Thymus (tissue), 11 donors: ENCODE results near the gene SLC15A5. TPM values are rescaled to one million over a fixed set of nuclear protein-coding genes. Genes with fewer than 3 reads are reported as not detected.

ENCODE experiments used
- DNase-seq, 9 donors: peaks; one replicate each; pipeline ENCODE4 v3.0.0-alpha.2; 2013; ENCODE audit warnings: low spot score in 9 of 9, low read depth in 6 of 9, missing footprints in 1 of 9
- H3K27ac ChIP-seq, 2 donors: one replicate each; pipeline ENCODE4 v1.5.1; 2013; ENCODE audit warnings: control low read depth in 1 of 2, low read depth in 1 of 2, low read length in 1 of 2, mild to moderate bottlenecking in 1 of 2, moderate library complexity in 1 of 2
- H3K27me3 ChIP-seq, 2 donors: one replicate each; pipeline ENCODE4 v1.5.1; 2013; ENCODE audit warnings: low read length in 1 of 2; ENCODE audit not compliant: control insufficient read depth in 2 of 2, insufficient read depth in 1 of 2
- H3K36me3 ChIP-seq, 2 donors: one replicate each; pipeline ENCODE4 v1.5.1; 2013; ENCODE audit warnings: low read length in 1 of 2, mild to moderate bottlenecking in 1 of 2, moderate library complexity in 1 of 2; ENCODE audit not compliant: control insufficient read depth in 2 of 2, insufficient read depth in 2 of 2
- H3K4me1 ChIP-seq, 2 donors: one replicate each; pipeline ENCODE4 v1.5.1; 2013; ENCODE audit warnings: low read length in 2 of 2; ENCODE audit not compliant: control insufficient read depth in 2 of 2, insufficient read depth in 2 of 2
- H3K4me3 ChIP-seq, 2 donors: one replicate each; pipeline ENCODE4 v1.5.1; 2013; ENCODE audit warnings: low read length in 2 of 2, control low read depth in 1 of 2, mild to moderate bottlenecking in 1 of 2
- H3K9me3 ChIP-seq, 2 donors: one replicate each; pipeline ENCODE4 v1.5.1; 2013; ENCODE audit warnings: low read length in 1 of 2, mild to moderate bottlenecking in 1 of 2; ENCODE audit not compliant: control insufficient read depth in 2 of 2, insufficient read depth in 1 of 2
- WGBS: extraction: QIAGEN DNeasy Blood & Tissue Kit; methylation state at CpG from one replicate; pipeline ENCODE4 v1.1.7; 2013; 5-methylcytosine and 5-hydroxymethylcytosine counted together
- polyA plus RNA-seq: library from polyadenylated mRNA; stranded (reverse); fragments of 200-250 nt; gene quantifications from one replicate; pipeline ENCODE4 v1.2.3, GENCODE V29; 2013
- total RNA-seq: library from RNA; stranded (reverse); fragments of 120-200 nt; gene quantifications from one replicate; pipeline ENCODE4 v1.2.4, GENCODE V29; 2013
- donor health status: healthy.

Gene SLC15A5
- total and polyA plus RNA-seq, 2 donors = not detected

GRCh38 chr12:16218934-16219751, 58.3 kb downstream of the SLC15A5 start:
- Histone ChIP-seq H3K27ac (no peak overlapping the region), H3K27me3 (no peaks in the 10 kb centered on the region), H3K36me3 (no peaks in the 10 kb centered on the region), H3K4me3 (no peak overlapping the region), H3K4me1 (no peaks in the 10 kb centered on the region), H3K9me3 (no peaks in the 10 kb centered on the region)
- DNase-seq = no peak
- 85% methylated on average over 6 of the region's 6 CpGs for WGBS

GRCh38 chr12:16218234-16218633, 59.3 kb downstream of the SLC15A5 start:
- no peaks in the 10 kb centered on the region for H3K36me3 ChIP-seq
- no peaks in the 10 kb centered on the region for H3K9me3 ChIP-seq
- no peaks in the 10 kb centered on the region for H3K4me1 ChIP-seq
- WGBS = 86% methylated on average over 6 of the region's 6 CpGs
- DNase-seq = no peak
- no peak overlapping the region for H3K4me3 ChIP-seq
- no peak overlapping the region for H3K27ac ChIP-seq
- H3K27me3 ChIP-seq = no peaks in the 10 kb centered on the region

GRCh38 chr12:16211731-16212130, 65.8 kb downstream of the SLC15A5 start:
- WGBS = 92% methylated on average over 2 of the region's 2 CpGs
- no peak overlapping the region for H3K27ac ChIP-seq
- DNase-seq = no peak
- no peaks in the 10 kb centered on the region for H3K27me3 ChIP-seq
- H3K36me3 ChIP-seq = no peaks in the 10 kb centered on the region
- H3K4me3 ChIP-seq = no peak overlapping the region
- no peaks in the 10 kb centered on the region for H3K4me1 ChIP-seq
- H3K9me3 ChIP-seq = no peaks in the 10 kb centered on the region

- 29% methylated on average over 3 of the region's 3 CpGs for WGBS
- no peak overlapping the region for H3K4me3 ChIP-seq
- no peak overlapping the region for H3K27ac ChIP-seq
- no peaks in the 10 kb centered on the region for H3K27me3 ChIP-seq
- no peak for DNase-seq
- no peaks in the 10 kb centered on the region for H3K36me3 ChIP-seq
- H3K4me1 ChIP-seq = no peaks in the 10 kb centered on the region
- no peaks in the 10 kb centered on the region for H3K9me3 ChIP-seq
Observed at GRCh38 chr12:16198884-16199283, 78.6 kb downstream of the SLC15A5 start.

GRCh38 chr12:16197600-16197999, 79.9 kb downstream of the SLC15A5 start:
- no peaks in the 10 kb centered on the region for H3K4me1 ChIP-seq
- no peak overlapping the region for H3K27ac ChIP-seq
- no peaks in the 10 kb centered on the region for H3K27me3 ChIP-seq
- 64% methylated on average over 4 of the region's 4 CpGs for WGBS
- no peak overlapping the region for H3K4me3 ChIP-seq
- no peaks in the 10 kb centered on the region for H3K36me3 ChIP-seq
- H3K9me3 ChIP-seq = no peaks in the 10 kb centered on the region
- DNase-seq = no peak

GRCh38 chr12:16189849-16190248, 87.6 kb downstream of the SLC15A5 start:
- 47% methylated on average over 5 of the region's 5 CpGs for WGBS
- no peaks in the 10 kb centered on the region for H3K27me3 ChIP-seq
- H3K36me3 ChIP-seq = no peaks in the 10 kb centered on the region

GRCh38 chr12:16187660-16188059, 89.8 kb downstream of the SLC15A5 start:
- Histone ChIP-seq H3K36me3 (no peaks in the 10 kb centered on the region), H3K4me1 (no peaks in the 10 kb centered on the region), H3K4me3 (no peak overlapping the region), H3K9me3 (no peaks in the 10 kb centered on the region), H3K27ac (no peak overlapping the region), H3K27me3 (no peaks in the 10 kb centered on the region)
- 83% methylated on average over 8 of the region's 8 CpGs for WGBS
- DNase-seq = no peak

More at GRCh38 chr12:16189849-16190248, 87.6 kb downstream of the SLC15A5 start:
- Histone ChIP-seq H3K27ac (no peak overlapping the region), H3K4me3 (no peak overlapping the region), H3K9me3 (no peaks in the 10 kb centered on the region), H3K4me1 (no peaks in the 10 kb centered on the region)
- DNase-seq = no peak

GRCh38 chr12:16184681-16185080, 92.8 kb downstream of the SLC15A5 start:
- H3K27me3 ChIP-seq = no peaks in the 10 kb centered on the region
- no peaks in the 10 kb centered on the region for H3K36me3 ChIP-seq
- H3K9me3 ChIP-seq = no peaks in the 10 kb centered on the region
- no peak overlapping the region for H3K4me3 ChIP-seq
- no peak for DNase-seq
- 88% methylated on average over 2 of the region's 2 CpGs for WGBS
- no peaks in the 10 kb centered on the region for H3K4me1 ChIP-seq
- H3K27ac ChIP-seq = no peak overlapping the region

- no peak for DNase-seq
- H3K27ac ChIP-seq = no peak overlapping the region
- H3K27me3 ChIP-seq = no peaks in the 10 kb centered on the region
- H3K36me3 ChIP-seq = no peaks in the 10 kb centered on the region
- 93% methylated on average over 7 of the region's 7 CpGs for WGBS
- no peaks in the 10 kb centered on the region for H3K4me1 ChIP-seq
- no peaks in the 10 kb centered on the region for H3K9me3 ChIP-seq
- no peak overlapping the region for H3K4me3 ChIP-seq
Observed at GRCh38 chr12:16183541-16183940, 93.9 kb downstream of the SLC15A5 start.
